K562 (cell line): ENCODE measurements around the gene RNF17. TPM values are rescaled to one million over a fixed set of nuclear protein-coding genes. Genes with fewer than 3 reads are reported as not detected.

Source experiments
- CXXC5 ChIP-seq: fragments of 250-450 bp; sonication (Bioruptor Pico); IDR thresholded peaks from 2 replicates; pipeline ENCODE4 v1.8.0; 2022; ENCODE audit warnings: inconsistent platforms, mild to moderate bottlenecking, moderate library complexity
- DDX20 ChIP-seq: fragments of 450-650 bp; IDR thresholded peaks from 2 replicates; pipeline ENCODE4 v1.6.1; 2016; ENCODE audit warnings: missing genetic modification characterization, low read depth, mild to moderate bottlenecking, missing compliant biosample characterization, moderate library complexity
- FIP1L1 ChIP-seq: fragments of 200-400 bp; formaldehyde crosslinking; IDR thresholded peaks from 2 replicates; pipeline ENCODE4 v1.6.1; 2018; ENCODE audit warnings: mild to moderate bottlenecking, low read depth, low read length; ENCODE audit not compliant: poor library complexity, severe bottlenecking
- GABPB2 ChIP-seq: fragments of 250-450 bp; sonication (Bioruptor Pico); conservative IDR thresholded peaks from 2 replicates; pipeline ENCODE4 v1.5.1; 2021; ENCODE audit warnings: mild to moderate bottlenecking
- GTF2A2 ChIP-seq: IDR thresholded peaks from 2 replicates; pipeline ENCODE4 v1.6.1; 2016; ENCODE audit warnings: mild to moderate bottlenecking, missing genetic modification characterization, missing compliant biosample characterization
- HDAC2 ChIP-seq: fragments of 450-650 bp; IDR thresholded peaks from 2 replicates; pipeline ENCODE4 v1.6.1; 2016; ENCODE audit warnings: mild to moderate bottlenecking
- KLF6 ChIP-seq: fragments of 250-450 bp; sonication (Bioruptor Pico); IDR thresholded peaks from 2 replicates; pipeline ENCODE4 v1.4.0; 2020; ENCODE audit warnings: mild to moderate bottlenecking, moderate library complexity, borderline replicate concordance
- LEF1 ChIP-seq: fragments of 450-650 bp; IDR thresholded peaks from 2 replicates; pipeline ENCODE4 v1.6.1; 2016; ENCODE audit warnings: mild to moderate bottlenecking
- MTA2 ChIP-seq: fragments of 450-650 bp; IDR thresholded peaks from 2 replicates; pipeline ENCODE4 v1.6.1; 2016; ENCODE audit warnings: low read depth
- MYC ChIP-seq, 2 experiments: fragments of 250-450 bp in 1 of 2; sonication (Bioruptor Pico) in 1 of 2; IDR thresholded peaks; 2 replicates each; pipeline versions ENCODE4 v1.5.1 to v1.6.1; 2012 to 2021; ENCODE audit warnings: low read depth in 2 of 2, borderline replicate concordance in 1 of 2, improper control_type of control experiment in 1 of 2, low read length in 1 of 2, mild to moderate bottlenecking in 1 of 2, moderate library complexity in 1 of 2
- NFIX ChIP-seq: fragments of 250-450 bp; sonication (Bioruptor Pico); IDR thresholded peaks from 2 replicates; pipeline ENCODE4 v1.4.0; 2020; ENCODE audit warnings: low read depth, mild to moderate bottlenecking, moderate library complexity
- SREBF2 ChIP-seq: sonication (generic); formaldehyde crosslinking; IDR thresholded peaks from 2 replicates; pipeline ENCODE4 v1.4.0; 2020; ENCODE audit warnings: mild to moderate bottlenecking, missing genetic modification reagents
- TSC22D4 ChIP-seq: fragments of 450-650 bp; IDR thresholded peaks from 2 replicates; pipeline ENCODE4 v1.6.1; 2016; ENCODE audit warnings: missing genetic modification characterization, missing biosample characterization, control low read depth
- ZNF41 ChIP-seq: fragments of 250-450 bp; sonication (Bioruptor Pico); conservative IDR thresholded peaks from 2 replicates; pipeline ENCODE4 v1.4.0; 2020; ENCODE audit warnings: mild to moderate bottlenecking
- polyA plus RNA-seq, 8 experiments: library from polyadenylated mRNA; depleted of rRNA in 4 of 8; stranded (reverse) in 5 of 8; unstranded in 3 of 8; fragments of >200 nt; fragmentation: Nextera tagmentation in 2 of 8; fragmentation: Illumina TruSeq in 1 of 8; extraction: Ambion mirVana in 2 of 8; extraction: Trizol in 1 of 8; gene quantifications; 2 replicates each; pipeline versions ENCODE4 v1.2.1 to v1.2.3, GENCODE V29; 2011 to 2014; ENCODE audit warnings: inconsistent platforms in 1 of 8, missing spikeins in 1 of 8
- total RNA-seq, 7 experiments: library from RNA; depleted of rRNA in 6 of 7; stranded (reverse); fragments of >200 nt in 6 of 7; fragmentation: Illumina TruSeq in 2 of 7; extraction: Trizol in 2 of 7; gene quantifications; 2 replicates each; pipeline versions ENCODE4 v1.2.1 to v1.2.3, GENCODE V29; 2011 to 2021; ENCODE audit warnings: low replicate concordance in 1 of 7
- TF ChIP-seq, protein P1 (sequence below), 2 experiments: fragments of 250-450 bp in 1 of 2; fragments of 450-650 bp in 1 of 2; sonication (Bioruptor Pico) in 1 of 2; IDR thresholded peaks; 2 replicates each; pipeline versions ENCODE4 v1.6.1 to v1.8.0; 2016 to 2021; ENCODE audit warnings: mild to moderate bottlenecking in 2 of 2, moderate library complexity in 2 of 2, missing compliant biosample characterization in 1 of 2, missing genetic modification characterization in 1 of 2
- TF ChIP-seq, protein P2 (sequence below): fragments of 450-650 bp; formaldehyde crosslinking; IDR thresholded peaks from 2 replicates; pipeline ENCODE4 v1.4.0; 2020; ENCODE audit warnings: mild to moderate bottlenecking, mixed read lengths
- TF ChIP-seq, protein P3 (sequence below): IDR thresholded peaks from 3 replicates; pipeline ENCODE4 v1.6.1; 2011; ENCODE audit warnings: borderline replicate concordance, mild to moderate bottlenecking; ENCODE audit not compliant: insufficient read length, insufficient read depth
- TF ChIP-seq, protein P4 (sequence below): IDR thresholded peaks from 2 replicates; pipeline ENCODE4 v1.6.1; 2011; ENCODE audit warnings: borderline replicate concordance, low read depth, mild to moderate bottlenecking, moderate library complexity, low read length; ENCODE audit not compliant: insufficient read depth, poor library complexity, severe bottlenecking
- TF ChIP-seq, protein P5 (sequence below): fragments of 450-650 bp; formaldehyde crosslinking; IDR thresholded peaks from 2 replicates; pipeline ENCODE4 v1.4.0; 2020; ENCODE audit warnings: mild to moderate bottlenecking, moderate library complexity

RNF17 gene
- total and polyA plus RNA-seq, 9 of the 15 experiments (the other 6 are each of a cell fraction or from before 2014, with no cell fraction given) = 0.11 to 0.90 (median 0.58) TPM

DNA sequence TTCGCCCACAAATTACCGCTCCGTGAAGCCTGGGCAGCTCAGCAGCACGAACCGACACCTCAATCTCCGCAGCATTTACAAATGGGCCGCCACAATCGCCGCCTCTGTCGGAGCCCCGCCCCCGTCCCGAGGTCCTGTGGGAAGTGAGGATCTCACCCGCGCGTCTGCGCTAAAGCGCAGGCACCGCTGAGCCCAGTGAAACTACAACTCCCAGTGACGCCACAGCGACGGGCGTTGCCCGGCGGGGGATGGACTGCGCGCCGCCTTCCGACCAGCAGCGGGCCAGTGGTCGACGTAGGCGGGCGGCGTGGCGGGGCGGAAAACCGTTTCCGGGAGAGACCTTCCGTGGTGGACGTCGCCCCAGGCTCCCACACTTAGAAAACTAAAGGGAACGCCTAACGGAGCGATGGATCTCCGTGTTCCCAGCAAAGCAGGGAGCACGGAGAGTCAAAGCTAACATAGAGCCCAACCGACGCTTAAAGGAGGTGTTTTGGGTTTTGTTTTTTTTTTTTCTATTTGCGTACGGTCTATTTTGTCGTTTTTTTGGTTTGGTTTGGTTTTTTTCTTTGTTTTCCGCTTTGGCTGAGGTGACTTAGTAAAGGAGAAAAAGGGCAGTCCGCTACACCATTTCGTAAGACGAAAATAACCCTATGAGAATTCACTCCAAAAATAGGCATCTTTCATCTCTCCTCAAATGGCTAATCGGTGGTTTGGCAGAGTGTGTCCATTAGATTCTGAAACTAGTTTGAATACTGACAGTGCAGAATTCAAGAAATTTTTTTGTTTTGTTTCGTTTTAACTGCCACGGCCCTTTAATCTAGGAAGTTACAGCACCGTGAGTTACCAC lies 159.0 kb downstream of the RNF17 start (continued):
- TF ChIP-seq, protein P1, sequence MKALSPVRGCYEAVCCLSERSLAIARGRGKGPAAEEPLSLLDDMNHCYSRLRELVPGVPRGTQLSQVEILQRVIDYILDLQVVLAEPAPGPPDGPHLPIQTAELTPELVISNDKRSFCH (CRISPR knock-in tag; IDR thresholded peaks at IDR 0.05) = no peak
- TF ChIP-seq, protein P1 (tag; IDR thresholded peaks at IDR 0.05) = peak; percentile 50; the same call in 1 of the 2 replicates
- TF ChIP-seq MYC (IDR thresholded peaks at IDR 0.05; ENCODE audit: low read depth, low read length) (peak; percentile 81), MYC (CRISPR knock-in tag; IDR thresholded peaks at IDR 0.05; ENCODE audit: borderline replicate concordance, low read depth) (no peak), DDX20 (tag) (no peak), KLF6 (CRISPR knock-in tag) (peak; percentile 85; the same call in 1 of the 2 replicates), TSC22D4 (no peak), NFIX (CRISPR knock-in tag) (no peak), MTA2 (no peak; the same call in 1 of the 2 replicates), SREBF2 (CRISPR knock-in tag) (no peak), ZNF41 (CRISPR knock-in tag) (no peak), GTF2A2 (tag) (no peak), GABPB2 (CRISPR knock-in tag) (no peak), CXXC5 (CRISPR knock-in tag) (peak; percentile 96), LEF1 (0 out of 2 replicates have a peak, but pooled peaks have one; percentile 39), FIP1L1 (peak; percentile 47), HDAC2 (peak; percentile 24; the same call in 1 of the 2 replicates)
- TF ChIP-seq, protein P2, sequence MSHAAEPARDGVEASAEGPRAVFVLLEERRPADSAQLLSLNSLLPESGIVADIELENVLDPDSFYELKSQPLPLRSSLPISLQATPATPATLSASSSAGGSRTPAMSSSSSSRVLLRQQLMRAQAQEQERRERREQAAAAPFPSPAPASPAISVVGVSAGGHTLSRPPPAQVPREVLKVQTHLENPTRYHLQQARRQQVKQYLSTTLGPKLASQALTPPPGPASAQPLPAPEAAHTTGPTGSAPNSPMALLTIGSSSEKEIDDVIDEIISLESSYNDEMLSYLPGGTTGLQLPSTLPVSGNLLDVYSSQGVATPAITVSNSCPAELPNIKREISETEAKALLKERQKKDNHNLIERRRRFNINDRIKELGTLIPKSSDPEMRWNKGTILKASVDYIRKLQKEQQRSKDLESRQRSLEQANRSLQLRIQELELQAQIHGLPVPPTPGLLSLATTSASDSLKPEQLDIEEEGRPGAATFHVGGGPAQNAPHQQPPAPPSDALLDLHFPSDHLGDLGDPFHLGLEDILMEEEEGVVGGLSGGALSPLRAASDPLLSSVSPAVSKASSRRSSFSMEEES (CRISPR knock-in tag) = no peak
- TF ChIP-seq, protein P3, sequence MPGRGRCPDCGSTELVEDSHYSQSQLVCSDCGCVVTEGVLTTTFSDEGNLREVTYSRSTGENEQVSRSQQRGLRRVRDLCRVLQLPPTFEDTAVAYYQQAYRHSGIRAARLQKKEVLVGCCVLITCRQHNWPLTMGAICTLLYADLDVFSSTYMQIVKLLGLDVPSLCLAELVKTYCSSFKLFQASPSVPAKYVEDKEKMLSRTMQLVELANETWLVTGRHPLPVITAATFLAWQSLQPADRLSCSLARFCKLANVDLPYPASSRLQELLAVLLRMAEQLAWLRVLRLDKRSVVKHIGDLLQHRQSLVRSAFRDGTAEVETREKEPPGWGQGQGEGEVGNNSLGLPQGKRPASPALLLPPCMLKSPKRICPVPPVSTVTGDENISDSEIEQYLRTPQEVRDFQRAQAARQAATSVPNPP = no peak
- TF ChIP-seq, protein P4, sequence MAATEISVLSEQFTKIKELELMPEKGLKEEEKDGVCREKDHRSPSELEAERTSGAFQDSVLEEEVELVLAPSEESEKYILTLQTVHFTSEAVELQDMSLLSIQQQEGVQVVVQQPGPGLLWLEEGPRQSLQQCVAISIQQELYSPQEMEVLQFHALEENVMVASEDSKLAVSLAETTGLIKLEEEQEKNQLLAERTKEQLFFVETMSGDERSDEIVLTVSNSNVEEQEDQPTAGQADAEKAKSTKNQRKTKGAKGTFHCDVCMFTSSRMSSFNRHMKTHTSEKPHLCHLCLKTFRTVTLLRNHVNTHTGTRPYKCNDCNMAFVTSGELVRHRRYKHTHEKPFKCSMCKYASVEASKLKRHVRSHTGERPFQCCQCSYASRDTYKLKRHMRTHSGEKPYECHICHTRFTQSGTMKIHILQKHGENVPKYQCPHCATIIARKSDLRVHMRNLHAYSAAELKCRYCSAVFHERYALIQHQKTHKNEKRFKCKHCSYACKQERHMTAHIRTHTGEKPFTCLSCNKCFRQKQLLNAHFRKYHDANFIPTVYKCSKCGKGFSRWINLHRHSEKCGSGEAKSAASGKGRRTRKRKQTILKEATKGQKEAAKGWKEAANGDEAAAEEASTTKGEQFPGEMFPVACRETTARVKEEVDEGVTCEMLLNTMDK = peak; percentile 16
- TF ChIP-seq, protein P5, sequence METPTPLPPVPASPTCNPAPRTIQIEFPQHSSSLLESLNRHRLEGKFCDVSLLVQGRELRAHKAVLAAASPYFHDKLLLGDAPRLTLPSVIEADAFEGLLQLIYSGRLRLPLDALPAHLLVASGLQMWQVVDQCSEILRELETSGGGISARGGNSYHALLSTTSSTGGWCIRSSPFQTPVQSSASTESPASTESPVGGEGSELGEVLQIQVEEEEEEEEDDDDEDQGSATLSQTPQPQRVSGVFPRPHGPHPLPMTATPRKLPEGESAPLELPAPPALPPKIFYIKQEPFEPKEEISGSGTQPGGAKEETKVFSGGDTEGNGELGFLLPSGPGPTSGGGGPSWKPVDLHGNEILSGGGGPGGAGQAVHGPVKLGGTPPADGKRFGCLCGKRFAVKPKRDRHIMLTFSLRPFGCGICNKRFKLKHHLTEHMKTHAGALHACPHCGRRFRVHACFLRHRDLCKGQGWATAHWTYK = no peak
